ENCODE data around the gene GAP43.

- no peak for TF ChIP-seq CTCF (IDR thresholded peaks at IDR 0.05; ENCODE audit: low read depth, low read length)
- no peak for TF ChIP-seq EZH2phosphoT487 (IDR thresholded peaks at IDR 0.05; ENCODE audit: low read depth)
These were observed 76.4 kb downstream of the GAP43 start for GRCh38 chr3:115699706-115700105.

Measured in OCI-LY3 (cell line).